ENCODE measurements around the gene ANO1.

GRCh38 chr11:70038034-70038834, 39.9 kb upstream of the ANO1 start:
- TF ChIP-seq, protein P1, sequence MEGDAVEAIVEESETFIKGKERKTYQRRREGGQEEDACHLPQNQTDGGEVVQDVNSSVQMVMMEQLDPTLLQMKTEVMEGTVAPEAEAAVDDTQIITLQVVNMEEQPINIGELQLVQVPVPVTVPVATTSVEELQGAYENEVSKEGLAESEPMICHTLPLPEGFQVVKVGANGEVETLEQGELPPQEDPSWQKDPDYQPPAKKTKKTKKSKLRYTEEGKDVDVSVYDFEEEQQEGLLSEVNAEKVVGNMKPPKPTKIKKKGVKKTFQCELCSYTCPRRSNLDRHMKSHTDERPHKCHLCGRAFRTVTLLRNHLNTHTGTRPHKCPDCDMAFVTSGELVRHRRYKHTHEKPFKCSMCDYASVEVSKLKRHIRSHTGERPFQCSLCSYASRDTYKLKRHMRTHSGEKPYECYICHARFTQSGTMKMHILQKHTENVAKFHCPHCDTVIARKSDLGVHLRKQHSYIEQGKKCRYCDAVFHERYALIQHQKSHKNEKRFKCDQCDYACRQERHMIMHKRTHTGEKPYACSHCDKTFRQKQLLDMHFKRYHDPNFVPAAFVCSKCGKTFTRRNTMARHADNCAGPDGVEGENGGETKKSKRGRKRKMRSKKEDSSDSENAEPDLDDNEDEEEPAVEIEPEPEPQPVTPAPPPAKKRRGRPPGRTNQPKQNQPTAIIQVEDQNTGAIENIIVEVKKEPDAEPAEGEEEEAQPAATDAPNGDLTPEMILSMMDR (IDR thresholded peaks at IDR 0.05; ENCODE audit: low read depth, low read length, missing input control), result no peak
- TF ChIP-seq, protein P2, sequence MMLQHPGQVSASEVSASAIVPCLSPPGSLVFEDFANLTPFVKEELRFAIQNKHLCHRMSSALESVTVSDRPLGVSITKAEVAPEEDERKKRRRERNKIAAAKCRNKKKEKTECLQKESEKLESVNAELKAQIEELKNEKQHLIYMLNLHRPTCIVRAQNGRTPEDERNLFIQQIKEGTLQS (IDR thresholded peaks at IDR 0.05), result no peak
- no peak for TF ChIP-seq SP1 (IDR thresholded peaks at IDR 0.05)
- TF ChIP-seq, protein P3, sequence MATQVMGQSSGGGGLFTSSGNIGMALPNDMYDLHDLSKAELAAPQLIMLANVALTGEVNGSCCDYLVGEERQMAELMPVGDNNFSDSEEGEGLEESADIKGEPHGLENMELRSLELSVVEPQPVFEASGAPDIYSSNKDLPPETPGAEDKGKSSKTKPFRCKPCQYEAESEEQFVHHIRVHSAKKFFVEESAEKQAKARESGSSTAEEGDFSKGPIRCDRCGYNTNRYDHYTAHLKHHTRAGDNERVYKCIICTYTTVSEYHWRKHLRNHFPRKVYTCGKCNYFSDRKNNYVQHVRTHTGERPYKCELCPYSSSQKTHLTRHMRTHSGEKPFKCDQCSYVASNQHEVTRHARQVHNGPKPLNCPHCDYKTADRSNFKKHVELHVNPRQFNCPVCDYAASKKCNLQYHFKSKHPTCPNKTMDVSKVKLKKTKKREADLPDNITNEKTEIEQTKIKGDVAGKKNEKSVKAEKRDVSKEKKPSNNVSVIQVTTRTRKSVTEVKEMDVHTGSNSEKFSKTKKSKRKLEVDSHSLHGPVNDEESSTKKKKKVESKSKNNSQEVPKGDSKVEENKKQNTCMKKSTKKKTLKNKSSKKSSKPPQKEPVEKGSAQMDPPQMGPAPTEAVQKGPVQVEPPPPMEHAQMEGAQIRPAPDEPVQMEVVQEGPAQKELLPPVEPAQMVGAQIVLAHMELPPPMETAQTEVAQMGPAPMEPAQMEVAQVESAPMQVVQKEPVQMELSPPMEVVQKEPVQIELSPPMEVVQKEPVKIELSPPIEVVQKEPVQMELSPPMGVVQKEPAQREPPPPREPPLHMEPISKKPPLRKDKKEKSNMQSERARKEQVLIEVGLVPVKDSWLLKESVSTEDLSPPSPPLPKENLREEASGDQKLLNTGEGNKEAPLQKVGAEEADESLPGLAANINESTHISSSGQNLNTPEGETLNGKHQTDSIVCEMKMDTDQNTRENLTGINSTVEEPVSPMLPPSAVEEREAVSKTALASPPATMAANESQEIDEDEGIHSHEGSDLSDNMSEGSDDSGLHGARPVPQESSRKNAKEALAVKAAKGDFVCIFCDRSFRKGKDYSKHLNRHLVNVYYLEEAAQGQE (IDR thresholded peaks at IDR 0.05), result no peak
- no peak for TF ChIP-seq YY1 (IDR thresholded peaks at IDR 0.05)
- no peak for TF ChIP-seq RAD21 (IDR thresholded peaks at IDR 0.05)
- TF ChIP-seq EGR1 (IDR thresholded peaks at IDR 0.05; ENCODE audit: low read depth in 2 of 2), result no peak
- TF ChIP-seq GABPA (IDR thresholded peaks at IDR 0.05 in 1 of 2, conservative IDR thresholded peaks at IDR 0.05 in 1 of 2), result no peak

Measured in liver (tissue), 3 donors.